ENCODE data around the gene AMPH.

Gene AMPH

GRCh38 chr7:38658921-38659320 lies 27.7 kb upstream of the AMPH start:
- DNase-seq (ENCODE audit: low spot score): no peak
- ChIA-PET POLR2A (ENCODE audit: low non-redundant PET) (interaction anchor here (0.7 kb wide), 1 partner anchor 44 kb away, joined by 3 read pairs; no protein-coding TSS in a partner anchor), CTCF (no interaction called here)
- no peak overlapping the region for H3K27ac ChIP-seq
- TF ChIP-seq CTCF (conservative IDR thresholded peaks at IDR 0.05; ENCODE audit: low read depth): no peak

- ChIA-PET CTCF (interaction anchor here (0.7 kb wide), 1 partner anchor 258 kb away, joined by 5 read pairs; no protein-coding TSS in a partner anchor), POLR2A (ENCODE audit: low non-redundant PET) (no interaction called here)
- DNase-seq (ENCODE audit: low spot score): no peak
- no peak for TF ChIP-seq CTCF (conservative IDR thresholded peaks at IDR 0.05; ENCODE audit: low read depth)
- H3K27ac ChIP-seq: no peak overlapping the region
These were observed 25.8 kb upstream of the AMPH start for GRCh38 chr7:38656968-38657367.

GRCh38 chr7:38655833-38656774 lies 24.9 kb upstream of the AMPH start:
- no peak overlapping the region for H3K27ac ChIP-seq
- ChIA-PET CTCF (interaction anchor here (0.6 kb wide), 1 partner anchor 22 kb away, joined by 3 read pairs; no protein-coding TSS in a partner anchor), POLR2A (ENCODE audit: low non-redundant PET) (no interaction called here)
- no peak for DNase-seq (ENCODE audit: low spot score)
- no peak for TF ChIP-seq CTCF (conservative IDR thresholded peaks at IDR 0.05; ENCODE audit: low read depth)

GRCh38 chr7:38637957-38638356 lies 6.8 kb upstream of the AMPH start:
- TF ChIP-seq CTCF (conservative IDR thresholded peaks at IDR 0.05; ENCODE audit: low read depth): no peak
- no peak overlapping the region for H3K27ac ChIP-seq
- no peak for DNase-seq (ENCODE audit: low spot score)
- CTCF ChIA-PET: no interaction called here
- POLR2A ChIA-PET (ENCODE audit: low non-redundant PET): no interaction called here

GRCh38 chr7:38632411-38632810 lies 1.2 kb upstream of the AMPH start:
- POLR2A ChIA-PET (ENCODE audit: low non-redundant PET): no interaction called here
- no peak for DNase-seq (ENCODE audit: low spot score)
- no peak overlapping the region for H3K27ac ChIP-seq
- TF ChIP-seq CTCF (conservative IDR thresholded peaks at IDR 0.05; ENCODE audit: low read depth): no peak
- CTCF ChIA-PET: no interaction called here

GRCh38 chr7:38629651-38630510 lies 1.3 kb downstream of the AMPH start:
- no peak for TF ChIP-seq CTCF (conservative IDR thresholded peaks at IDR 0.05; ENCODE audit: low read depth)
- ChIA-PET POLR2A (ENCODE audit: low non-redundant PET) (no interaction called here), CTCF (interaction anchor here (0.6 kb wide), 1 partner anchor 16 kb away, joined by 3 read pairs; no protein-coding TSS in a partner anchor)
- no peak for DNase-seq (ENCODE audit: low spot score)
- no peak overlapping the region for H3K27ac ChIP-seq

All from RWPE1 (cell line).